ENCODE data around the gene CDH11. TPM values are rescaled to one million over a fixed set of nuclear protein-coding genes. Genes with fewer than 3 reads are reported as not detected.

Gene CDH11
- polyA plus RNA-seq, 1 donor (not counting 4 experiments of a cell fraction or from before 2014, with no cell fraction given): 36.8 TPM

DNA sequence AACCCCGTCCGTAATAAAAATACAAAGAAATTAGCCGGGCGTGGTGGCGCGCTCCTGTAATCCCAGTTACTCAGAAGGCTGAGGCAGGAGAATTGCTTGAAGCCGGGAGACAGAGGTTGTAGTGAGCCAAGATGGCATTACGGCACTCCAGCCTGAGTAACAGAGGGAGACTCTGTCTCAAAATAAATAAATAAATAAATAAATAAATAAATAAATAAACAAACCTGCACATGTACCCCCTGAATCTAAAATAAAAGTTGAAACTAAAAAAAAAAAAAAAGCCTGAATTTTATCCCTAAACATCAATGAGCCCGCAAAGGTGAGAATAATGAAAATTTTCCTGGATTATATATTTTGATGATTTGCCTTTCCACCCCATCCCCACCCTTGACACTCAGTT is 124.7 kb downstream of the CDH11 start:
- DNase-seq (ENCODE audit: low read depth, low spot score): no peak
- no peaks in the 10 kb centered on the region for H3K9me3 ChIP-seq (ENCODE audit: control insufficient read depth, low read depth, low read length)
- no peaks in the 10 kb centered on the region for H3K9me1 ChIP-seq (ENCODE audit: control insufficient read depth, extremely low read depth, insufficient read depth, low read length)
- no peaks in the 10 kb centered on the region for H3K4me1 ChIP-seq (ENCODE audit: control insufficient read depth, extremely low read depth, insufficient read depth, low read length)
- no peak overlapping the region for H3K27ac ChIP-seq (ENCODE audit: control insufficient read depth, insufficient read depth, low read length)
- no peak for TF ChIP-seq EZH2 (IDR thresholded peaks at IDR 0.05; ENCODE audit: low read length)
- no peaks in the 10 kb centered on the region for H3K27me3 ChIP-seq (ENCODE audit: control insufficient read depth, extremely low read depth, insufficient read depth, low read length)
- no peaks in the 10 kb centered on the region for H3K36me3 ChIP-seq (ENCODE audit: control insufficient read depth in 2 of 2, extremely low read depth in 1 of 2, insufficient read depth in 2 of 2, low read length in 2 of 2)
- no peak overlapping the region for H2AFZ ChIP-seq (ENCODE audit: control insufficient read depth, low read length)
- H4K20me1 ChIP-seq (ENCODE audit: control insufficient read depth, extremely low read depth, insufficient read depth, low read length): no peaks in the 10 kb centered on the region
- H3K9ac ChIP-seq (ENCODE audit: control insufficient read depth, extremely low read depth, insufficient read depth, low read length): no peak overlapping the region
- H3K79me2 ChIP-seq (ENCODE audit: control insufficient read depth, insufficient read depth, low read length): no peaks in the 10 kb centered on the region
- H3K4me3 ChIP-seq (ENCODE audit: control insufficient read depth in 2 of 3, extremely low read depth in 1 of 3, insufficient read depth in 2 of 3, low read depth in 1 of 3, low read length in 3 of 3): no peak overlapping the region
- no peak for FAIRE-seq
- no peak overlapping the region for H3K4me2 ChIP-seq (ENCODE audit: control insufficient read depth, extremely low read depth, insufficient read depth, low read depth, low read length)
- dilution Hi-C loops (cut with MboI; ENCODE audit: extremely low pct_ligation_motif_present, low sequenced_read_pairs): no loop called here

DNA sequence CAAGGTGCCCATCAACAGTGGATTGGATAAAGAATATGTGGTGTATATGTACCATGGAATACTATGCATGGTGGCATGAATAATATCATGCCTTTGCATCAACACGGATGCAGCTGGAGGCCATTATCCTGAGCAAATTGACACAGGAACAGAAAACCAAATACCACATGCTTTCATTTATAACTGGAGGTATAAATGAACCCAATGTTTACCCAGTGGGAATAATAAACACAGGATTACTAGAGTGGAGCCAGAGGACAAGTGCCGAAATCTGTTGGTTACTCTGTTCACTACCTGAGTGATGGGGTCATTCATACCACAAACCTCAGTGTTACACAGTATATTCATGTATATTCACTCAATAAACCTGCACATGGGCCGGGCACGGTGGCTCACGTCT is 125.2 kb downstream of the CDH11 start:
- dilution Hi-C loops (cut with MboI; ENCODE audit: extremely low pct_ligation_motif_present, low sequenced_read_pairs): no loop called here
- TF ChIP-seq, protein P1, sequence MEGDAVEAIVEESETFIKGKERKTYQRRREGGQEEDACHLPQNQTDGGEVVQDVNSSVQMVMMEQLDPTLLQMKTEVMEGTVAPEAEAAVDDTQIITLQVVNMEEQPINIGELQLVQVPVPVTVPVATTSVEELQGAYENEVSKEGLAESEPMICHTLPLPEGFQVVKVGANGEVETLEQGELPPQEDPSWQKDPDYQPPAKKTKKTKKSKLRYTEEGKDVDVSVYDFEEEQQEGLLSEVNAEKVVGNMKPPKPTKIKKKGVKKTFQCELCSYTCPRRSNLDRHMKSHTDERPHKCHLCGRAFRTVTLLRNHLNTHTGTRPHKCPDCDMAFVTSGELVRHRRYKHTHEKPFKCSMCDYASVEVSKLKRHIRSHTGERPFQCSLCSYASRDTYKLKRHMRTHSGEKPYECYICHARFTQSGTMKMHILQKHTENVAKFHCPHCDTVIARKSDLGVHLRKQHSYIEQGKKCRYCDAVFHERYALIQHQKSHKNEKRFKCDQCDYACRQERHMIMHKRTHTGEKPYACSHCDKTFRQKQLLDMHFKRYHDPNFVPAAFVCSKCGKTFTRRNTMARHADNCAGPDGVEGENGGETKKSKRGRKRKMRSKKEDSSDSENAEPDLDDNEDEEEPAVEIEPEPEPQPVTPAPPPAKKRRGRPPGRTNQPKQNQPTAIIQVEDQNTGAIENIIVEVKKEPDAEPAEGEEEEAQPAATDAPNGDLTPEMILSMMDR (optimal IDR thresholded peaks at IDR 0.05 in 1 of 3, IDR thresholded peaks at IDR 0.05 in 1 of 3, conservative IDR thresholded peaks at IDR 0.05 in 1 of 3; ENCODE audit: extremely low read depth in 1 of 3, insufficient read depth in 2 of 3, low read length in 3 of 3): no peak
- no peak for TF ChIP-seq EZH2 (IDR thresholded peaks at IDR 0.05; ENCODE audit: low read length)
- no peak for DNase-seq (ENCODE audit: low read depth, low spot score)

DNA sequence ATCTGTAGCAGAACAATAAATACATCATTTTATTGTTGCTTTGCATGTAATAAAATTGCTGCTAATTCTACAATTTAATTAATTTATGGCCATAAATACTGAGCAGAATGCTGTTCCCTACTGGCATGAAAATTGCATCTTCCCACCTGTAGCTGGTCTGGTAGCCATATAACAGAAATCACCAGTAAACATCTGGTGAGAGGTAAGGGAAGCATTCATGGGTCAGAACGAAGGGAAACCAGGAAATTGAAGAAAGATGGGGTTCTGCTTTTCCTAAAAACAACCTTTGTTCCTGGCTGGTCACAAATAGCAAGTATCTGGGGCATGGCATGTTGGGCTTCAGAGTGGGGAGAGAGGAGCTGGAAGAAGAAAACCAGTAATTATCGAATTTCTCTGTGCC is 128.4 kb downstream of the CDH11 start:
- H3K4me1 ChIP-seq (ENCODE audit: control insufficient read depth, extremely low read depth, insufficient read depth, low read length): no peaks in the 10 kb centered on the region
- no peak overlapping the region for H2AFZ ChIP-seq (ENCODE audit: control insufficient read depth, low read length)
- dilution Hi-C loops (cut with MboI; ENCODE audit: extremely low pct_ligation_motif_present, low sequenced_read_pairs): no loop called here
- H3K9me1 ChIP-seq (ENCODE audit: control insufficient read depth, extremely low read depth, insufficient read depth, low read length): no peaks in the 10 kb centered on the region
- no peak overlapping the region for H3K9ac ChIP-seq (ENCODE audit: control insufficient read depth, extremely low read depth, insufficient read depth, low read length)
- H3K36me3 ChIP-seq (ENCODE audit: control insufficient read depth in 2 of 2, extremely low read depth in 1 of 2, insufficient read depth in 2 of 2, low read length in 2 of 2): no peaks in the 10 kb centered on the region
- no peaks in the 10 kb centered on the region for H3K9me3 ChIP-seq (ENCODE audit: control insufficient read depth, low read depth, low read length)
- H3K79me2 ChIP-seq (ENCODE audit: control insufficient read depth, insufficient read depth, low read length): no peaks in the 10 kb centered on the region
- no peak overlapping the region for H3K4me2 ChIP-seq (ENCODE audit: control insufficient read depth, extremely low read depth, insufficient read depth, low read depth, low read length)
- H3K27ac ChIP-seq (ENCODE audit: control insufficient read depth, insufficient read depth, low read length): no peak overlapping the region
- no peak overlapping the region for H3K4me3 ChIP-seq (ENCODE audit: control insufficient read depth in 2 of 3, extremely low read depth in 1 of 3, insufficient read depth in 2 of 3, low read depth in 1 of 3, low read length in 3 of 3)
- H4K20me1 ChIP-seq (ENCODE audit: control insufficient read depth, extremely low read depth, insufficient read depth, low read length): no peaks in the 10 kb centered on the region
- DNase-seq (ENCODE audit: low read depth, low spot score): no peak
- no peak for TF ChIP-seq EZH2 (IDR thresholded peaks at IDR 0.05; ENCODE audit: low read length)
- TF ChIP-seq, protein P1 (optimal IDR thresholded peaks at IDR 0.05 in 1 of 3, IDR thresholded peaks at IDR 0.05 in 1 of 3, conservative IDR thresholded peaks at IDR 0.05 in 1 of 3; ENCODE audit: extremely low read depth in 1 of 3, insufficient read depth in 2 of 3, low read length in 3 of 3): no peak
- H3K27me3 ChIP-seq (ENCODE audit: control insufficient read depth, extremely low read depth, insufficient read depth, low read length): no peaks in the 10 kb centered on the region
- no peak for FAIRE-seq

More for the DNA sequence above, 125.2 kb downstream of the CDH11 start:
- H3K36me3 ChIP-seq (ENCODE audit: control insufficient read depth in 2 of 2, extremely low read depth in 1 of 2, insufficient read depth in 2 of 2, low read length in 2 of 2): no peaks in the 10 kb centered on the region
- H3K4me2 ChIP-seq (ENCODE audit: control insufficient read depth, extremely low read depth, insufficient read depth, low read depth, low read length): no peak overlapping the region
- no peaks in the 10 kb centered on the region for H3K4me1 ChIP-seq (ENCODE audit: control insufficient read depth, extremely low read depth, insufficient read depth, low read length)
- no peak overlapping the region for H3K9ac ChIP-seq (ENCODE audit: control insufficient read depth, extremely low read depth, insufficient read depth, low read length)
- no peak overlapping the region for H3K4me3 ChIP-seq (ENCODE audit: control insufficient read depth in 2 of 3, extremely low read depth in 1 of 3, insufficient read depth in 2 of 3, low read depth in 1 of 3, low read length in 3 of 3)
- H3K79me2 ChIP-seq (ENCODE audit: control insufficient read depth, insufficient read depth, low read length): no peaks in the 10 kb centered on the region
- no peaks in the 10 kb centered on the region for H4K20me1 ChIP-seq (ENCODE audit: control insufficient read depth, extremely low read depth, insufficient read depth, low read length)
- H3K9me3 ChIP-seq (ENCODE audit: control insufficient read depth, low read depth, low read length): no peaks in the 10 kb centered on the region
- no peaks in the 10 kb centered on the region for H3K27me3 ChIP-seq (ENCODE audit: control insufficient read depth, extremely low read depth, insufficient read depth, low read length)
- H3K9me1 ChIP-seq (ENCODE audit: control insufficient read depth, extremely low read depth, insufficient read depth, low read length): no peaks in the 10 kb centered on the region
- FAIRE-seq: no peak
- H2AFZ ChIP-seq (ENCODE audit: control insufficient read depth, low read length): no peak overlapping the region
- H3K27ac ChIP-seq (ENCODE audit: control insufficient read depth, insufficient read depth, low read length): no peak overlapping the region
